ENCODE measurements around the gene GAREM1.

GAREM1 gene

GRCh38 chr18:32460171-32460731 lies 10.4 kb downstream of the GAREM1 start:
- no peaks in the 10 kb centered on the region for H3K36me3 ChIP-seq (ENCODE audit: control insufficient read depth, insufficient read depth, low read length)
- no peaks in the 10 kb centered on the region for H3K4me1 ChIP-seq (ENCODE audit: control insufficient read depth, insufficient read depth, low read length)
- H3K27me3 ChIP-seq (ENCODE audit: control insufficient read depth, insufficient read depth, low read length, poor library complexity, severe bottlenecking), result no peaks in the 10 kb centered on the region
- WGBS, 2 experiments, result 89 to 92% methylated on average over 4 of the region's 4 CpGs
- no peak overlapping the region for H3K4me3 ChIP-seq (ENCODE audit: insufficient read depth, low read depth, low read length)
- H3K9me3 ChIP-seq (ENCODE audit: control insufficient read depth, low read length), result no peaks in the 10 kb centered on the region
- no peak overlapping the region for H3K27ac ChIP-seq (ENCODE audit: insufficient read depth, low read depth, low read length, poor library complexity, severe bottlenecking)

DNA sequence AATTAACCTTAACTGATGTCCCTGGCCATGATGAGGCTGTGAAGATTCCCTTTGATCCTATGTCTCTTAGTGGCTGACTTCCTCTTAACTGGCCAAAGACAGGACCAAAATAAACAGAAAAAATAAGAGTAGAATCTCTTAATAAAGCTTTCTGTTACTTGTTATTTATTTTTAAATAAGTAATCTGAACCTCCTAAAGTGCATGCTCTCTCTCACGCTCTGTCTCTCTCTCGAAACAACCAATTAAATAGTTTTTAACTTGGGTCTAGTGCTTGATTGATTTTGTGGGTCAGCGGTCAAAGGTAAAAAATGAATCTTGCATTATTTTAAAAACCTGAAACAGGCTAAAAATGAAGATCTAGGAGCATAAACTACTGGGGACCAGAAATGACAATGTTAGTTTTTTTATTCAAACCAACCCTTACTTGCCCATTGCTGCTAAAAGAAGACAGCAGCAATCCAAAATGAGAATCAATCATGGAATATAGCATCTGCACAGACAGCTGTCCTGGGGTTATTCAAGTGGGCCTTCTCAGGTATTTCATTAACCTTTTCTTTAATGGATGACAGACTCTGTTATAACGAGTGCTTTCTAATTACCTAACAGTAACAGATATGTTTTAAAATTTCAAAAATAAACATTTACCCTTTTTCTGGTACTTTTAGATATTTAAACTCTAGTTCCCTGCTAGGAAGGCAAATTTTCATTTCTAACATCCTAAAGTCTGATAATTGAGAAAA lies 11.2 kb downstream of the GAREM1 start:
- H3K4me1 ChIP-seq (ENCODE audit: control insufficient read depth, insufficient read depth, low read length), result no peaks in the 10 kb centered on the region
- H3K36me3 ChIP-seq (ENCODE audit: control insufficient read depth, insufficient read depth, low read length), result no peaks in the 10 kb centered on the region
- H3K4me3 ChIP-seq (ENCODE audit: insufficient read depth, low read depth, low read length), result no peak overlapping the region
- WGBS, 2 experiments, result 94 to 100% methylated on average over 1 to 4 of the region's 4 CpGs
- H3K27me3 ChIP-seq (ENCODE audit: control insufficient read depth, insufficient read depth, low read length, poor library complexity, severe bottlenecking), result no peaks in the 10 kb centered on the region
- H3K9me3 ChIP-seq (ENCODE audit: control insufficient read depth, low read length), result no peaks in the 10 kb centered on the region
- H3K27ac ChIP-seq (ENCODE audit: insufficient read depth, low read depth, low read length, poor library complexity, severe bottlenecking), result no peak overlapping the region

- Histone ChIP-seq H3K36me3 (ENCODE audit: control insufficient read depth, insufficient read depth, low read length) (no peaks in the 10 kb centered on the region), H3K27me3 (ENCODE audit: control insufficient read depth, insufficient read depth, low read length, poor library complexity, severe bottlenecking) (no peaks in the 10 kb centered on the region), H3K27ac (ENCODE audit: insufficient read depth, low read depth, low read length, poor library complexity, severe bottlenecking) (no peak overlapping the region), H3K9me3 (ENCODE audit: control insufficient read depth, low read length) (no peaks in the 10 kb centered on the region), H3K4me3 (ENCODE audit: insufficient read depth, low read depth, low read length) (no peak overlapping the region), H3K4me1 (ENCODE audit: control insufficient read depth, insufficient read depth, low read length) (no peaks in the 10 kb centered on the region)
- WGBS, 2 experiments, result 90% methylated on average over 1 of the region's 1 CpG
Measured at GRCh38 chr18:32455361-32455760, 15.3 kb downstream of the GAREM1 start.

GRCh38 chr18:32454593-32454992 lies 16.1 kb downstream of the GAREM1 start:
- no peaks in the 10 kb centered on the region for H3K36me3 ChIP-seq (ENCODE audit: control insufficient read depth, insufficient read depth, low read length)

DNA sequence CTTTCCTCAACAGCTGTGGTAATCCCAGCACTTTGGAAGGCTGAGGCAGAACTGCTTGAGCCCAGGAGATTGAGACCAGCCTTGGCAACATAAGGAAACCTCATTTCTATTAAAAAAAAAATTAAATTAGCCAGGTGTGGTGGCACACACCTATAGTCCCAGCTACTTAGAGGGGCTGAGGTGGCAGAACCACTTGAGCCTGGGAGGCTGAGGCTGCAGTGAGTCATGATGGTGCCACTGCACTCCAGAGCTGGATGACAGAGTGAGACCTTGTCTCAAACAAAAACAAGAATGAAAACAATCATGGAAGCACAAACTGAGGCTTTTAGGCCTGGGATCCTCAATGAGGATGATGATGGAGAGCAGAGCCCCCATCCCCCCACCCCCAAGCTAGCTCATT lies 19.8 kb downstream of the GAREM1 start:
- no peak overlapping the region for H3K4me3 ChIP-seq (ENCODE audit: insufficient read depth, low read depth, low read length)
- H3K4me1 ChIP-seq (ENCODE audit: control insufficient read depth, insufficient read depth, low read length), result no peaks in the 10 kb centered on the region
- no peaks in the 10 kb centered on the region for H3K27me3 ChIP-seq (ENCODE audit: control insufficient read depth, insufficient read depth, low read length, poor library complexity, severe bottlenecking)
- H3K27ac ChIP-seq (ENCODE audit: insufficient read depth, low read depth, low read length, poor library complexity, severe bottlenecking), result no peak overlapping the region
- no peaks in the 10 kb centered on the region for H3K9me3 ChIP-seq (ENCODE audit: control insufficient read depth, low read length)
- H3K36me3 ChIP-seq (ENCODE audit: control insufficient read depth, insufficient read depth, low read length), result no peaks in the 10 kb centered on the region

More at GRCh38 chr18:32454593-32454992, 16.1 kb downstream of the GAREM1 start:
- Histone ChIP-seq H3K27me3 (ENCODE audit: control insufficient read depth, insufficient read depth, low read length, poor library complexity, severe bottlenecking) (no peaks in the 10 kb centered on the region), H3K4me3 (ENCODE audit: insufficient read depth, low read depth, low read length) (no peak overlapping the region), H3K9me3 (ENCODE audit: control insufficient read depth, low read length) (no peaks in the 10 kb centered on the region), H3K27ac (ENCODE audit: insufficient read depth, low read depth, low read length, poor library complexity, severe bottlenecking) (no peak overlapping the region), H3K4me1 (ENCODE audit: control insufficient read depth, insufficient read depth, low read length) (no peaks in the 10 kb centered on the region)
- 85 to 87% methylated on average over 1 of the region's 1 CpG for WGBS, 2 experiments

GRCh38 chr18:32450026-32450691 lies 20.5 kb downstream of the GAREM1 start:
- no peaks in the 10 kb centered on the region for H3K9me3 ChIP-seq (ENCODE audit: control insufficient read depth, low read length)
- no peaks in the 10 kb centered on the region for H3K27me3 ChIP-seq (ENCODE audit: control insufficient read depth, insufficient read depth, low read length, poor library complexity, severe bottlenecking)
- no peaks in the 10 kb centered on the region for H3K36me3 ChIP-seq (ENCODE audit: control insufficient read depth, insufficient read depth, low read length)
- no peak overlapping the region for H3K4me3 ChIP-seq (ENCODE audit: insufficient read depth, low read depth, low read length)
- H3K4me1 ChIP-seq (ENCODE audit: control insufficient read depth, insufficient read depth, low read length), result no peaks in the 10 kb centered on the region
- no peak overlapping the region for H3K27ac ChIP-seq (ENCODE audit: insufficient read depth, low read depth, low read length, poor library complexity, severe bottlenecking)
- 94 to 98% methylated on average over 3 of the region's 3 CpGs for WGBS, 2 experiments

DNA sequence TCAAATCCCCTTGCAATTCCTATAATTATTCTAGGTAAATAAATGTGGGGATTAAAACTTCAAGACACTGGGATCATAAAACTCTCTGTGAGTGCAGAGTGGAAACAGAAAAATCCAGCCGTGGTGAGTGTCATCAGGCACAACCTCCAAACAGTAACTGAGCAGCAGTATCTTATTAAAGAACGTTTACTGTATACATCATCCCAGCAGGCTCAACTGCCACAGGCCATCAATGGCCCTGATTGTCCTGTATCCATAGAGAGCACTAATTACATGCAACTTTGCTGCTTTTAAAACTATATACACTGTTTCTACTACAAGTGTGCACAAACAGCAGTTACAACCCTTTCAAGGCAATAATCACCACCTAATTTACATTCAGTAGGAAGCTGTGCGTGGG lies 23.9 kb downstream of the GAREM1 start:
- no peak overlapping the region for H3K27ac ChIP-seq (ENCODE audit: insufficient read depth, low read depth, low read length, poor library complexity, severe bottlenecking)
- H3K9me3 ChIP-seq (ENCODE audit: control insufficient read depth, low read length), result no peaks in the 10 kb centered on the region
- H3K4me1 ChIP-seq (ENCODE audit: control insufficient read depth, insufficient read depth, low read length), result no peaks in the 10 kb centered on the region
- no peak overlapping the region for H3K4me3 ChIP-seq (ENCODE audit: insufficient read depth, low read depth, low read length)
- H3K27me3 ChIP-seq (ENCODE audit: control insufficient read depth, insufficient read depth, low read length, poor library complexity, severe bottlenecking), result no peaks in the 10 kb centered on the region
- H3K36me3 ChIP-seq (ENCODE audit: control insufficient read depth, insufficient read depth, low read length), result no peaks in the 10 kb centered on the region
- 84 to 87% methylated on average over 3 of the region's 3 CpGs for WGBS, 2 experiments

- Histone ChIP-seq H3K4me1 (ENCODE audit: control insufficient read depth, insufficient read depth, low read length) (no peaks in the 10 kb centered on the region), H3K36me3 (ENCODE audit: control insufficient read depth, insufficient read depth, low read length) (no peaks in the 10 kb centered on the region), H3K4me3 (ENCODE audit: insufficient read depth, low read depth, low read length) (no peak overlapping the region), H3K9me3 (ENCODE audit: control insufficient read depth, low read length) (no peaks in the 10 kb centered on the region), H3K27me3 (ENCODE audit: control insufficient read depth, insufficient read depth, low read length, poor library complexity, severe bottlenecking) (no peaks in the 10 kb centered on the region), H3K27ac (ENCODE audit: insufficient read depth, low read depth, low read length, poor library complexity, severe bottlenecking) (no peak overlapping the region)
- 100% methylated on average over 1 of the region's 1 CpG for WGBS, 2 experiments
Measured at GRCh38 chr18:32445846-32446245, 24.8 kb downstream of the GAREM1 start.

- whole genome bisulfite sequencing, 2 experiments, result 95 to 99% methylated on average over 5 of the region's 5 CpGs
Measured at GRCh38 chr18:32443706-32444215, 26.9 kb downstream of the GAREM1 start.

GRCh38 chr18:32443033-32443705 lies 27.5 kb downstream of the GAREM1 start:
- Histone ChIP-seq H3K4me1 (ENCODE audit: control insufficient read depth, insufficient read depth, low read length) (no peaks in the 10 kb centered on the region), H3K27me3 (ENCODE audit: control insufficient read depth, insufficient read depth, low read length, poor library complexity, severe bottlenecking) (no peaks in the 10 kb centered on the region), H3K27ac (ENCODE audit: insufficient read depth, low read depth, low read length, poor library complexity, severe bottlenecking) (no peak overlapping the region), H3K4me3 (ENCODE audit: insufficient read depth, low read depth, low read length) (no peak overlapping the region), H3K9me3 (ENCODE audit: control insufficient read depth, low read length) (no peaks in the 10 kb centered on the region), H3K36me3 (ENCODE audit: control insufficient read depth, insufficient read depth, low read length) (no peaks in the 10 kb centered on the region)
- 94 to 100% methylated on average over 1 to 2 of the region's 2 CpGs for WGBS, 2 experiments

More at GRCh38 chr18:32443706-32444215, 26.9 kb downstream of the GAREM1 start:
- Histone ChIP-seq H3K4me1 (ENCODE audit: control insufficient read depth, insufficient read depth, low read length) (no peaks in the 10 kb centered on the region), H3K27me3 (ENCODE audit: control insufficient read depth, insufficient read depth, low read length, poor library complexity, severe bottlenecking) (no peaks in the 10 kb centered on the region), H3K27ac (ENCODE audit: insufficient read depth, low read depth, low read length, poor library complexity, severe bottlenecking) (no peak overlapping the region), H3K4me3 (ENCODE audit: insufficient read depth, low read depth, low read length) (no peak overlapping the region), H3K9me3 (ENCODE audit: control insufficient read depth, low read length) (no peaks in the 10 kb centered on the region), H3K36me3 (ENCODE audit: control insufficient read depth, insufficient read depth, low read length) (no peaks in the 10 kb centered on the region)

Data from ectodermal cell (in vitro differentiated cells).